Measurements from ENCODE around the gene PEMT.

The PEMT gene

GRCh38 chr17:17606416-17607000, 15.0 kb upstream of the PEMT start:
- DNase-seq = no peak
- in situ Hi-C loops (cut with MboI; ENCODE audit: low pct_unique_long_range_greater_than_20kb, low sequenced_read_pairs) = no loop called here

DNA sequence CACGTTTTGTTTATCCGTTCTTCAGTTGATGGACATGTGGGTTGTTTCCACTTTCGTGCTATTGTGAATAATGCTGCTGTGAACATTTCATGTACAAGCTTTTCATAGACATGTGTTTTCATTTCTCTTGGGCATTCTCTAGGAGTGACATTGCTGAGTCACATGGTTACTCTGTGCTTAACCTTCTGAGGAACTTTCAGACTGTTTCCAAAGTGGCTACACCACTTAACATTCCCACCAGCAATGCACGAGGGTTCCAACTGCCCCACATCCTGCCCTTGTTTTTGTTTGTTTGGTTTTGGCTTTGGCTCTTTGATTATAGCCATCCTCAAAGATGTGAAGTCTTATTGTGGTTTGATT, 14.2 kb upstream of the PEMT start:
- in situ Hi-C loops (cut with MboI; ENCODE audit: low pct_unique_long_range_greater_than_20kb, low sequenced_read_pairs) = no loop called here
- DNase-seq = no peak

DNA sequence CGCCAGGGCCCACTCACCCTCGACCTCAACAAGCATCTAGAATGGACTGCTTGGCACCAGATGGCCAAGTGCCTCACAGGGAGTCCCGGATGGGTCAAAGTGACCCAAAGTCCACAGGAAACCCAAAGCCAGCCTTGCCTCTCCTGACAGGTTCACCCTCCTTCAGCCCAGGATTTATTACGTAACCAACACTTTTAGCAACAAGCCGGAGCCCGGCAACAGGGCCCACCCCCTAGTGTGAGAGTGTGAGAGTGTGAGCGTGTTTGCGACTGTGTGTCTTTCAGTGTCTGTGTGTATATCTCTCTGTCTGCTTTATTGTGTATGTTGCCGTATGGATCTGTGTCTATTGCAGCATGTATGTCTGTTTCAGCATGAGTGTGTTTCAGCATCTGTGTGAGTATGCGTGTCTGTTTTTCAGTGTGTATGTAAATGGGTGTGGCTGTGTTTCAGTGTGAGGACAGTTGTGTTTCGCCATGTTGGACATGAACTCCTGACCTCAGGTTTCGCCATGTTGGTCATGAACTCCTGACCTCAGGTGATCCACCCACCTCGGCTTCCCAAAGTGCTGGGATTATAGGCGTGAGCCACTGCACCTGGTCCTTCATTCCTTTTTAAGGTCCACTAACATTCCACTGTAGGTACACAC, 13.7 kb upstream of the PEMT start:
- no peak for DNase-seq
- in situ Hi-C loops (cut with MboI; ENCODE audit: low pct_unique_long_range_greater_than_20kb, low sequenced_read_pairs) = no loop called here

- no peak for DNase-seq
- in situ Hi-C loops (cut with MboI; ENCODE audit: low pct_unique_long_range_greater_than_20kb, low sequenced_read_pairs) = no loop called here
Measured at GRCh38 chr17:17603895-17604225, 12.4 kb upstream of the PEMT start.

GRCh38 chr17:17603178-17603894, 11.8 kb upstream of the PEMT start:
- in situ Hi-C loops (cut with MboI; ENCODE audit: low pct_unique_long_range_greater_than_20kb, low sequenced_read_pairs) = no loop called here
- no peak for DNase-seq

GRCh38 chr17:17599965-17600364, 8.5 kb upstream of the PEMT start:
- in situ Hi-C loops (cut with MboI; ENCODE audit: low pct_unique_long_range_greater_than_20kb, low sequenced_read_pairs) = no loop called here
- no peak for DNase-seq

- in situ Hi-C loops (cut with MboI; ENCODE audit: low pct_unique_long_range_greater_than_20kb, low sequenced_read_pairs) = no loop called here
- DNase-seq = no peak
Measured at GRCh38 chr17:17598003-17598402, 6.5 kb upstream of the PEMT start.

DNA sequence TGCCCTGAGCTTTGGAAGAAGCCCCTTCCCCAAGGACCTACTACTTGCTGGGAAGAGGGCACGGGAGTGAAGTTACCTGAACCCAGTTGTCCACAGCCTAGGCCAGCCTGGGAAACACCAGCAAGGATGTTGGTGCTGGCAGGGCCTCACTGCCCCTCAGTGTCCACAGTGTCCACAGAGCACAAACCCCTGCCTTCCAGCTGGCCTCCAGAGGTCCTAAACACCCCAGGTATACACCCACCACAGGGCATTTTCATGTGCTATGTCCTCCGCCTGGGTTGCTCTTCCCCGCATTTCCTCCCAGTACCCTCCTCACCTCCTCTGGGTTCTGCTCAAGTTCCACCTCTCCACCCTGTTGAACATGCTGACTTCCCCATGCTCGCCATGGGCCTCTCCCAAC, 4.2 kb upstream of the PEMT start:
- in situ Hi-C loops (cut with MboI; ENCODE audit: low pct_unique_long_range_greater_than_20kb, low sequenced_read_pairs) = no loop called here
- no peak for DNase-seq

DNA sequence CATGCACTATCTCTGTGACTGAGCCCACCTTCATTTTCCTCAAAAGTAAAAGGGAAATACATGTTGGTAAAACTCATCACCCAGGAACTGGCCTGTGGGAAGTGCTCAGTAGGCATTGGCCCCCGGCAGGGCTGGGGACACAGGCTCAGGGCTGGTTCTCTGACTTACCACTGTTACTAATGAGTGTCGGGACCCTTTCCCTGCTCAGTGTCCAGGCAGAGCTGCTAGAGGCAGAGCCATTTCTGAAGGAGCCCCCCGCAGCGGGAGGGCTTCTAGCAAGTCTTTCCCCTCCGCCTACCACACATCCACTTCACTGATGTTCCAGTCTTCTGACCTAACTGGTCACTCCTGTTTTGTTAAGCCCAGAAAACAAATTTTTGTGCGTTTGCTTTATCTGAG, 1.7 kb upstream of the PEMT start:
- DNase-seq = no peak
- in situ Hi-C loops (cut with MboI; ENCODE audit: low pct_unique_long_range_greater_than_20kb, low sequenced_read_pairs) = no loop called here

DNA sequence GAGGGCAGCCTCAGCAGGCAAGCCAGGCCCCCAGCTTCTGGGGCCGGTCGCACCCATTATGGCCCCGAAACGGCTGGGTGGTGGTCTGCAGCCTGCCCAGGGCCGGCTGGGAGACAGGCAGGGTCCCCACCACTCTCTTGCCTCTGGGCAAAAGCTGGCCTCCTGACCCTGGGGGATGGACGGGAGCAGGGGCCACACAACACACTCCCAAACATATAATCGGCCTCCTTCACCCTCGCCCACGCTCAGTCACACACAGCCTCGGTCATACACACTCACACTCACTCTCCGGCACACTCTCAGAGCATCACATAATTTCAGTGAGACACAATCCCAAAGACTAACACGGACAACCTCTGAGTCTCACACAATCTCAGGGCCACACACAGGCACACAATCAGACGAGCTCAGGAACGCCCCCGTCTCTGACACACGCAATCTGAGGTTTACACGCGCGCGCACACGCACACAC, 589 bp downstream of the PEMT start:
- no peak for DNase-seq

GRCh38 chr17:17590141-17590751, 1.3 kb downstream of the PEMT start:
- DNase-seq = no peak
- in situ Hi-C loops (cut with MboI; ENCODE audit: low pct_unique_long_range_greater_than_20kb, low sequenced_read_pairs) = no loop called here

More for the DNA sequence above, 589 bp downstream of the PEMT start:
- in situ Hi-C loops (cut with MboI; ENCODE audit: low pct_unique_long_range_greater_than_20kb, low sequenced_read_pairs) = no loop called here

DNA sequence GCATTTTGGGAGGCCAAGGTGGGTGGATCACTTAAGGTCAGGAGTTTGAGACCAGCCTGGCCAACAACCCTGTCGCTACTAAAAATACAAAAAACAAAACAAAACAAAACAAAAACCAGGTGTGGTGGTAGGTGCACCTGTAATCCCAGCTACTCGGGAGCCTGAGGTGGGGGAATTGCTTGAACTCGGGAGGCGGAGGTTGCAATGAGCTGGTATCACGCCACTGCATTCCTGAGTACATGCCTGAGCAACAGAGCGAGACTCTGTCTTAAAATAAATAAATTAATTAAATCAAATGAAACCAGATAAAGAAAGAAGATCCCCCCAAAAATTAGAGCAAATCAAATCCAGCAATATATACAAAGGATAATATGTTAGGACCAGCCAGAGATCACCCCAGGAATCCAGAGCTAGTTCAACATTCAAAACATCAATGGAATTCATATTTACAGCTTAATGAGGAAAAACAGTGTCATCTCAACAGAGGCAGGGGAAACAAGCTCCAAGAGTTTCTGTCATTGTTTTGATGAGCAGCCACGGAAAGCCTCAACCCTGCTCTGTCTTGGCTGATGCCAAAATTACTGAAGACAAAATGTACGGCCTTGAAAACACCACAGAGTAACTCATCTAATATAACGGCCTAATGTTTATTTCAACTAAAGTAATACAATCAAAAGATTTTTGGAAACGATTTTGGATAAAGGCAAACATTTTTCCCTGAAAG, 3.7 kb downstream of the PEMT start:
- DNase-seq = no peak
- in situ Hi-C loops (cut with MboI; ENCODE audit: low pct_unique_long_range_greater_than_20kb, low sequenced_read_pairs) = no loop called here

DNA sequence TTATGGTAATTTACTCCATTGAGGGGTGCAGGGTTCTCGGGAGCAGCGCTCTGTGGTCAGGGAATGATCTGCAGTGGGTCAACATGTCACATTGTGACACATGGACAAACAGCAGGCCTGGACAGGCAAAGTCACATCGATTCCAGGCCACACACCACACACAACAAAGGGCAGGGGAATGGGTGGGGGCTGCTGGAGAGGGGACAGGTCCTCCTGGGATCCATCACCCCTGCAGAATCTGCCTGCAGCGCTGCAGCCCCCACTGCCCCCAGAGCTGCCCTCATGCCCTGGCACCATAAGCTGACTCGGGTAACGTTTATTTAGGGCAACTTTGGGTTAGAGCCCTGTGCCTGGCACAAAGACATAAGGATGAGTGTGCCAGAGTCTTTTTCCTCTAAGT, 9.1 kb downstream of the PEMT start:
- in situ Hi-C loops (cut with MboI; ENCODE audit: low pct_unique_long_range_greater_than_20kb, low sequenced_read_pairs) = no loop called here
- DNase-seq = no peak

GRCh38 chr17:17581509-17581908, 10.0 kb downstream of the PEMT start:
- no peak for DNase-seq
- in situ Hi-C loops (cut with MboI; ENCODE audit: low pct_unique_long_range_greater_than_20kb, low sequenced_read_pairs) = no loop called here

GRCh38 chr17:17580662-17581470, 10.6 kb downstream of the PEMT start:
- DNase-seq = no peak
- in situ Hi-C loops (cut with MboI; ENCODE audit: low pct_unique_long_range_greater_than_20kb, low sequenced_read_pairs) = no loop called here

DNA sequence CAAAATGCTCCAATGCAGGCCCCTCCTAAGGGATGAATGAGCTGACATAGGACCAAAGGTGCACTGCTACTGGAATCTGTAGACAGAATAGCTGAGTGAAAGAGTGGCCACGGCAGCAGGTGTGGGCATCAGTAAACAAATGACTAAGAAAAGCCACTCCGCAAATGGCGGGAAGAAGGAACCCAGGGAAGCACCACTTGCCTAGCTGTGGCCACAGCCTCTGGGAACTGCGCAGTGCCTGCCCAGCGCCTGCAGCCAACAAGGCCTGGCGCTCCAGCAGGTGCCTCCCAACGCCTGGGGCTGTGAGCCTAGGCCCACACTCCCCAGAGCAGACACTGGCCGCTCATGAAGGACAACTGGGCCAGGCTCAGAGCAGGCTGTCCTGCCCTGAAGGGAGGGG, 11.8 kb downstream of the PEMT start:
- DNase-seq = no peak
- in situ Hi-C loops (cut with MboI; ENCODE audit: low pct_unique_long_range_greater_than_20kb, low sequenced_read_pairs) = no loop called here

DNA sequence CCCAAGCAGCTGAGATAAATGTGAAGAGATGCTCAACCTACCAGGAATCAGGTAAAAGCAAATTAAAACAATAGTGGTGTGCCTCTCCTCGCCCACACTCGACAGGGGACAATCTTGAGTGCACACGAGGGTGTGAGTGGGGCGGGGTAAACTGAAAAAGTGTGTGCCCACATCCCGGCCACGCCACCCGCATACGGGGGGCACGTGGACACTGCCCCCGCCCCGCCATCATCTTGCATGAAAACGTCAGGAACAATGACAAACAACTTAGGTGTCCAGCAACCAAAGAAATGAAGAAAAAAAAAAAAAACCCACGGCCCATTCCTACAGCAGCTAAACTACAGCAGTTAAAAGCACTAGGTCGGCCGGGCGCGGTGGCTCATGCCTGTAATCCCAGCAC, 14.1 kb downstream of the PEMT start:
- in situ Hi-C loops (cut with MboI; ENCODE audit: low pct_unique_long_range_greater_than_20kb, low sequenced_read_pairs) = no loop called here
- DNase-seq = no peak

DNA sequence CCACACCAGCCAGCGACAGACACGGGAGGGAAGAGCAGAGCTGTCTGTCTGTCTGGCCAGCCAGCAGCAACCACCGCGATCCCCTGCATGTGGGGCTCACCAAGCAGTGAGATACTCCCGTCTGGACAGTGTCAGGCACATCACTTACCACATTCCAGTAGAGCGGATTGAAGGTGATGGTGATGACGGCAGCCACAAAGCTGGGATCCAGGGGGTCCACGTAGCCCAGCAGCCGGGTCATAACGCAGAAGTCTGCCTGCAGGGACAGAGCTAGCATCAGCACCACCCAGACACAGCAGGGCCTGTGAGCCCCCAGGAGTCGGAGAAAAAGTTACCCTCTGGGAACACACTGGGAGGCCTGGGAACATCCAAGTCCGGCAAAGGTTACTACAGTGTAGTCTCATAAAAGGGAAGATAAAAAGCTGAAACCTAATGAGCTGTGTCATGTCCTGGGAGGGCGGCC, 14.7 kb downstream of the PEMT start:
- no peak for DNase-seq
- in situ Hi-C loops (cut with MboI; ENCODE audit: low pct_unique_long_range_greater_than_20kb, low sequenced_read_pairs) = no loop called here

Data from KBM-7 (cell line).